Measurements from ENCODE around the gene ERCC1. TPM values are rescaled to one million over a fixed set of nuclear protein-coding genes. Genes with fewer than 3 reads are reported as not detected.

Gene ERCC1
- total RNA-seq: 10 to 100 TPM; 63.1 to 63.3 TPM

- Mint-ChIP-seq H3K36me3 (peaks cover 7% of the 10 kb centered on the region), H3K4me3 (peak within 1 kb of the TSS; percentile 95), H3K9me3 (no peaks in the 10 kb centered on the region), H3K27me3 (peaks cover 10% of the 10 kb centered on the region), H3K27ac (peak within 1 kb of the TSS; percentile 94), H3K4me1 (peaks cover 54% of the 10 kb centered on the region)
- POLR2A ChIA-PET: interaction anchor here (0.7 to 1.7 kb wide), 4 partner anchors 14 to 55 kb away, joined by 3 to 8 read pairs (median 4); no protein-coding TSS in a partner anchor
- DNase-seq (peak; percentile 90), ATAC-seq (ENCODE audit: low read depth) (peak; percentile 72)
Measured at GRCh38 chr19:45423589-45424190, at the start of gene ERCC1. TSS of gene ERCC1 (minus strand) at chr19:45423917. CDS start at chr19:45423374, 543 bp downstream.

GRCh38 chr19:45473367-45473681 is 49.6 kb upstream of the ERCC1 start:
- no peak for ATAC-seq (ENCODE audit: low read depth)
- POLR2A ChIA-PET: interaction anchor here (0.7 kb wide), 1 partner anchor 109 kb away, joined by 3 read pairs; no protein-coding TSS in a partner anchor
- DNase-seq: no peak

DNA sequence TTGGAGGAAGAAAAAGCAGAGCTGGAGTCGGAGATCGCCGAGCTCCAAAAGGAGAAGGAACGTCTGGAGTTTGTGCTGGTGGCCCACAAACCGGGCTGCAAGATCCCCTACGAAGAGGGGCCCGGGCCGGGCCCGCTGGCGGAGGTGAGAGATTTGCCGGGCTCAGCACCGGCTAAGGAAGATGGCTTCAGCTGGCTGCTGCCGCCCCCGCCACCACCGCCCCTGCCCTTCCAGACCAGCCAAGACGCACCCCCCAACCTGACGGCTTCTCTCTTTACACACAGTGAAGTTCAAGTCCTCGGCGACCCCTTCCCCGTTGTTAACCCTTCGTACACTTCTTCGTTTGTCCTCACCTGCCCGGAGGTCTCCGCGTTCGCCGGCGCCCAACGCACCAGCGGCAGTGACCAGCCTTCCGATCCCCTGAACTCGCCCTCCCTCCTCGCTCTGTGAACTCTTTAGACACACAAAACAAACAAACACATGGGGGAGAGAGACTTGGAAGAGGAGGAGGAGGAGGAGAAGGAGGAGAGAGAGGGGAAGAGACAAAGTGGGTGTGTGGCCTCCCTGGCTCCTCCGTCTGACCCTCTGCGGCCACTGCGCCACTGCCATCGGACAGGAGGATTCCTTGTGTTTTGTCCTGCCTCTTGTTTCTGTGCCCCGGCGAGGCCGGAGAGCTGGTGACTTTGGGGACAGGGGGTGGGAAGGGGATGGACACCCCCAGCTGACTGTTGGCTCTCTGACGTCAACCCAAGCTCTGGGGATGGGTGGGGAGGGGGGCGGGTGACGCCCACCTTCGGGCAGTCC is 49.0 kb upstream of the ERCC1 start:
- H3K4me3 Mint-ChIP-seq: no peak overlapping the region
- ATAC-seq (ENCODE audit: low read depth): no peak
- H3K4me1 Mint-ChIP-seq: peaks cover 28% of the 10 kb centered on the region
- H3K9me3 Mint-ChIP-seq: no peaks in the 10 kb centered on the region
- H3K36me3 Mint-ChIP-seq: no peaks in the 10 kb centered on the region
- POLR2A ChIA-PET: interaction anchor here (0.7 kb wide), 1 partner anchor 110 kb away, joined by 3 read pairs; no protein-coding TSS in a partner anchor
- no peak for DNase-seq
- no peak overlapping the region for H3K27ac Mint-ChIP-seq
- peaks cover 49% of the 10 kb centered on the region for H3K27me3 Mint-ChIP-seq

More at GRCh38 chr19:45473367-45473681, 49.6 kb upstream of the ERCC1 start:
- Mint-ChIP-seq H3K27ac (no peak overlapping the region), H3K4me3 (no peak overlapping the region), H3K4me1 (peaks cover 29% of the 10 kb centered on the region), H3K36me3 (no peaks in the 10 kb centered on the region), H3K9me3 (no peaks in the 10 kb centered on the region), H3K27me3 (peaks cover 49% of the 10 kb centered on the region)

DNA sequence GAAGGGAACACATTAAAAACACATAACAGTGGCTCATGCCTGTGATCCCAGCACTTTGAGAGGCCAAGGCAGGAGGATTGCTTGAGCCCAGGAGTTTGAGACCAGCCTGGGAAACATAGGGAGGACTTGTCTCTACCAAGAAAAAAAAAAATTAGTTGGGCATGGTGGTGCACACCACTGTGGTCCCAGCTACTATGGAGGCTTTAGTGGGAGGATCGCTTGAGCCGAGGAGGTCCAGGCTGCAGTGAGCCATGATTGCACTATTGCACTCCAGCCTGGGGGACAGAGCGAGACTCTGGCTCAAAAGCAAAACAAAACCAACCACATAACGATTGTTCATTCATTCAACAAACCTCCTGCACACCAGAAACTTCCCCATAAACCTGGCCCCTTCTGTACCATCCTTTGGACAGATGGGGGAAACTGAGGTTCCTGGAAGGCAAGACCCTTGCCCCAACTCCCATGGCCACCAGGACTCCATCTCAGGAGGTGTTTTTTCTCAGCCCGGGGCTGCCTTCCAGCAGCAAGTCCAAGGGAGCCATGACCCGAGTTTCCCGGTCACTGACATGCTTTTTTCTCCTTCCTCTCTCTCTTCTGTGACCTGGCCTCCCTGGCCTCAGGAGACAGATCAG is 48.3 kb upstream of the ERCC1 start:
- ATAC-seq (ENCODE audit: low read depth) (no peak), DNase-seq (no peak)
- H3K27me3 Mint-ChIP-seq: peaks cover 49% of the 10 kb centered on the region
- H3K36me3 Mint-ChIP-seq: no peaks in the 10 kb centered on the region
- H3K4me3 Mint-ChIP-seq: no peak overlapping the region
- peaks cover 26% of the 10 kb centered on the region for H3K4me1 Mint-ChIP-seq
- no peak overlapping the region for H3K27ac Mint-ChIP-seq
- H3K9me3 Mint-ChIP-seq: no peaks in the 10 kb centered on the region
- POLR2A ChIA-PET: no interaction called here

GRCh38 chr19:45471111-45471930 is 47.6 kb upstream of the ERCC1 start:
- Mint-ChIP-seq H3K9me3 (no peaks in the 10 kb centered on the region), H3K27ac (peak overlapping the region; percentile 31), H3K4me1 (peaks cover 22% of the 10 kb centered on the region), H3K36me3 (no peaks in the 10 kb centered on the region), H3K4me3 (no peak overlapping the region), H3K27me3 (peaks cover 46% of the 10 kb centered on the region)
- POLR2A ChIA-PET: no interaction called here
- no peak for ATAC-seq (ENCODE audit: low read depth)
- no peak for DNase-seq

DNA sequence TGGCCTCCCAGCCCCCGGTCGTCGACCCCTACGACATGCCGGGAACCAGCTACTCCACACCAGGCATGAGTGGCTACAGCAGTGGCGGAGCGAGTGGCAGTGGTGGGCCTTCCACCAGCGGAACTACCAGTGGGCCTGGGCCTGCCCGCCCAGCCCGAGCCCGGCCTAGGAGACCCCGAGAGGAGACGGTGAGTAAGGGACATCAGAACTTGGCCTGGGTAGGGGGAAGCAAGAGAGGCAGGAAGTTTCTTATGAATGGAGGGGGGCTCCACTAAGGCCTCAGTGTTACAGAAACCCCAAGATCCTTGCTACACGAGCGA is 47.0 kb upstream of the ERCC1 start:
- H3K27ac Mint-ChIP-seq: no peak overlapping the region
- POLR2A ChIA-PET: no interaction called here
- ATAC-seq (ENCODE audit: low read depth): no peak
- H3K9me3 Mint-ChIP-seq: no peaks in the 10 kb centered on the region
- no peak overlapping the region for H3K4me3 Mint-ChIP-seq
- DNase-seq: peak; percentile 60
- peaks cover 44% of the 10 kb centered on the region for H3K27me3 Mint-ChIP-seq
- H3K4me1 Mint-ChIP-seq: peaks cover 21% of the 10 kb centered on the region
- no peaks in the 10 kb centered on the region for H3K36me3 Mint-ChIP-seq

DNA sequence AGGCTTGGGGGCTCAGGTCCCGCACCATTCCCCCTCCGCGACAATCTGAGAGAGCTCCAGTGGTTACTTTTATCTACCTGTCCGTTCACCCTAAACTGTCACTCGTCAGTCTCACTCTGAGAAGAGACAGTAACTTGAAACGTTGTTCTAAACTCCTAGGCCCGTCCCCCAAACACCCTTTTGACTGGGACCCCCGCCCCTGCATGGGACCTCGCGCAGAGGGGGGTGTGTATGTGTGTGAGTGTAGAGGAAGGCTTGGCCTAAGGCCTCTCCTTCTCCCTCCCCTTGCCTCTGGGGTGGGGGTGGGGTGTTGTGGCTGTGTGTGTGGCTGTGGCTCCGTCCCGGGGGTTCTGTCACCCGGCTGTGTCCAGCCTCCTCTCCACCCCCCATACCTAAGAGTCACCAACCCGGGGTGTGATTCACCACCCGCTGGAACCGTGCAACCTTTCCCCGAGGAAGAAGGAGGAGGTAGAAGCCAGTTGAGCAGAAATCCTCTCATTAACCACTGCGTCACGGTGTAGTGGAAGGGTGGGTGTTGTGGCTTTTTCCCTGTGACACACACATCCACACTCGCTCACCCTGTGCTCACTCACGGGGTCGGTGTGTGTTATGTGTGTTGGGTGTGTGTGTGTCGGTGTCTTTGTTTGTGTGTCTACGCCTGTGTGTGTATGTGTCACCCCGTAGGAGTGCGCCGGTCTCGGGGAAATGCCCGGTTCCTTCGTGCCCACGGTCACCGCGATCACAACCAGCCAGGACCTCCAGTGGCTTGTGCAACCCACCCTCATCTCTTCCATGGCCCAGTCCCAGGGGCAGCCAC is 46.4 kb upstream of the ERCC1 start:
- peak; percentile 6 for ATAC-seq (ENCODE audit: low read depth)
- peaks cover 43% of the 10 kb centered on the region for H3K27me3 Mint-ChIP-seq
- peak overlapping the region; percentile 93 for H3K4me3 Mint-ChIP-seq
- H3K27ac Mint-ChIP-seq: peak overlapping the region; percentile 97
- peaks cover 20% of the 10 kb centered on the region for H3K4me1 Mint-ChIP-seq
- no peaks in the 10 kb centered on the region for H3K36me3 Mint-ChIP-seq
- no peak for DNase-seq
- POLR2A ChIA-PET: interaction anchor here (1.0 to 4.8 kb wide), 11 partner anchors 8 to 56 kb away, joined by 3 to 60 read pairs (median 5); no protein-coding TSS in a partner anchor
- H3K9me3 Mint-ChIP-seq: no peaks in the 10 kb centered on the region

- Mint-ChIP-seq H3K4me1 (peaks cover 16% of the 10 kb centered on the region), H3K27me3 (peaks cover 41% of the 10 kb centered on the region), H3K4me3 (peak overlapping the region; percentile 93), H3K36me3 (no peaks in the 10 kb centered on the region), H3K27ac (peak overlapping the region; percentile 97), H3K9me3 (no peaks in the 10 kb centered on the region)
- ATAC-seq (ENCODE audit: low read depth) (peak; percentile 62), DNase-seq (peak; percentile 96)
- POLR2A ChIA-PET: interaction anchor here (0.9 to 4.8 kb wide), 19 partner anchors 8 to 176 kb away, joined by 3 to 60 read pairs (median 4); no protein-coding TSS in a partner anchor
Measured at GRCh38 chr19:45469132-45469944, 45.6 kb upstream of the ERCC1 start.

- peaks cover 16% of the 10 kb centered on the region for H3K4me1 Mint-ChIP-seq
- DNase-seq (no peak), ATAC-seq (ENCODE audit: low read depth) (peak; percentile 19)
- peaks cover 35% of the 10 kb centered on the region for H3K27me3 Mint-ChIP-seq
- H3K36me3 Mint-ChIP-seq: no peaks in the 10 kb centered on the region
- peak overlapping the region; percentile 97 for H3K27ac Mint-ChIP-seq
- POLR2A ChIA-PET: interaction anchor here (0.9 to 4.8 kb wide), 16 partner anchors 8 to 177 kb away, joined by 3 to 60 read pairs (median 4); no protein-coding TSS in a partner anchor
- H3K4me3 Mint-ChIP-seq: peak overlapping the region; percentile 93
- no peaks in the 10 kb centered on the region for H3K9me3 Mint-ChIP-seq
Measured at GRCh38 chr19:45468803-45469131, 45.0 kb upstream of the ERCC1 start.

GRCh38 chr19:45468159-45468651 is 44.5 kb upstream of the ERCC1 start:
- peaks cover 31% of the 10 kb centered on the region for H3K27me3 Mint-ChIP-seq
- DNase-seq (peak; percentile 68), ATAC-seq (ENCODE audit: low read depth) (no peak)
- H3K4me3 Mint-ChIP-seq: peak overlapping the region; percentile 93
- no peaks in the 10 kb centered on the region for H3K9me3 Mint-ChIP-seq
- POLR2A ChIA-PET: interaction anchor here (0.6 to 4.8 kb wide), 10 partner anchors 10 to 299 kb away, joined by 3 to 60 read pairs (median 9); no protein-coding TSS in a partner anchor
- peak overlapping the region; percentile 97 for H3K27ac Mint-ChIP-seq
- peaks cover 16% of the 10 kb centered on the region for H3K4me1 Mint-ChIP-seq
- no peaks in the 10 kb centered on the region for H3K36me3 Mint-ChIP-seq

DNA sequence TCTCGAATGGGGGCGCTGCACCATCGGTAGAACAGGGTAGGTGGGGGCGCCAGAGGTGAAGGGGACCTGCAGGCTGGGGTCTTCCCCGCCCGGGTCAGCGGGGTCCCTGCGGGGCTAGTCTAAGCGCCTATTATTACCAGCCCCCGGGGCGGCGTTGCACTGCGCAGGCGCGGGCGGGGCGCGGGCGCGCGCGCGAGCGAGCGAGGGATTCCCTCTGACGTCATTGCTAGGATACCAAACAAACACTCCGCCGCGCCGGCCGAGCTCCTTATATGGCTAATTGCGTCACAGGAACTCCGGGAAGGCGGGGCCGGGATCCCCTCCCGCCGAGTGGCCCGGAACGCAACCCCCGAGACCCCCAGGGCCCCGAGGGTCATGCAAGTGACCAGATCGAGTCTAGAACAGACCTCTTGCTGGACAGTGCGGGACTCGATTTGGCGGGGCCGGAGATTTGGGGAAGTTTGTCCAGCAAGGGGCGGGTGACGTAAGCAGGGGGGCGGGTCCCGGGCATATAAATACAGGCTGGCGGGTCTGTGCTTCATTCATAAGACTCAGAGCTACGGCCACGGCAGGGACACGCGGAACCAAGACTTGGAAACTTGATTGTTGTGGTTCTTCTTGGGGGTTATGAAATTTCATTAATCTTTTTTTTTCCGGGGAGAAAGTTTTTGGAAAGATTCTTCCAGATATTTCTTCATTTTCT is 43.9 kb upstream of the ERCC1 start, which contains the start of gene FOSB:
FOSB (plus strand) TSS at position 541 of the 703 bp plus-strand sequence. CDS start 591 bp downstream, outside the sequence.
- DNase-seq: peak; percentile 96
- Mint-ChIP-seq H3K4me1 (peaks cover 13% of the 10 kb centered on the region), H3K9me3 (no peaks in the 10 kb centered on the region), H3K27ac (peak within 1 kb of the TSS; percentile 97), H3K27me3 (peaks cover 26% of the 10 kb centered on the region), H3K4me3 (peak within 1 kb of the TSS; percentile 93), H3K36me3 (no peaks in the 10 kb centered on the region)
- peak; percentile 6 for ATAC-seq (ENCODE audit: low read depth)
- POLR2A ChIA-PET: interaction anchor here (0.6 to 4.8 kb wide), 9 partner anchors 10 to 300 kb away, joined by 3 to 60 read pairs (median 5); no protein-coding TSS in a partner anchor

All from activated naive CD8-positive, alpha-beta T cell treated with anti-CD3 and anti-CD28 coated beads, Interleukin-2, amount 10 ng/mL, durations not matched to agents 7 days and 5 days (primary cell).